Activated CD8-positive, alpha-beta memory T cell treated with anti-CD3 and anti-CD28 coated beads, Interleukin-2, amount 50 U/mL, for 24 hours (primary cell): ENCODE measurements around the gene MED13.
"Not testable (repeated sequence)": the region's sequence is repeated elsewhere in the genome, so short reads cannot be mapped to it uniquely, and the experiment has no call there.

Source experiments
- DNase-seq: peaks from one replicate; pipeline ENCODE4 v3.0.0-alpha.2; 2020; ENCODE audit errors: extremely low read depth

MED13 gene

DNA sequence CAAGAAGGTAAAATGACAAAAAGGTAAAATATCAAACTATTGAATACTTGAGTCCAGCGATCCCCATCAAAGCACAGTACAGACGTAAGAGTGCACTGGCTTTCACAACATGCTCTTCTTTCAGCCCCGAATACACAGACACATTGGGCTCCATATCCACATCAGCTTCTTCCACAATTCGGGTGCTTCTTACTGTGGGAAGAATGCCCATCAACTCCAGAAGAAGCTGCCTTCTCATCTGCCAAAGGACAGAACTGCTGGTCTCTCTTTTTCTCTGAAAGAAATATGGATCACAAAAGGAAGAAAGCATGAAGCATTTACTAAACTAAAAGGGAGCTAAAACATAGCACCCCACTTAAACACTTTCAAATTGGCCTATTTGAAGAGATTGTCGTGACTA is 157.7 kb downstream of the MED13 start:
- DNase-seq: no peak

DNA sequence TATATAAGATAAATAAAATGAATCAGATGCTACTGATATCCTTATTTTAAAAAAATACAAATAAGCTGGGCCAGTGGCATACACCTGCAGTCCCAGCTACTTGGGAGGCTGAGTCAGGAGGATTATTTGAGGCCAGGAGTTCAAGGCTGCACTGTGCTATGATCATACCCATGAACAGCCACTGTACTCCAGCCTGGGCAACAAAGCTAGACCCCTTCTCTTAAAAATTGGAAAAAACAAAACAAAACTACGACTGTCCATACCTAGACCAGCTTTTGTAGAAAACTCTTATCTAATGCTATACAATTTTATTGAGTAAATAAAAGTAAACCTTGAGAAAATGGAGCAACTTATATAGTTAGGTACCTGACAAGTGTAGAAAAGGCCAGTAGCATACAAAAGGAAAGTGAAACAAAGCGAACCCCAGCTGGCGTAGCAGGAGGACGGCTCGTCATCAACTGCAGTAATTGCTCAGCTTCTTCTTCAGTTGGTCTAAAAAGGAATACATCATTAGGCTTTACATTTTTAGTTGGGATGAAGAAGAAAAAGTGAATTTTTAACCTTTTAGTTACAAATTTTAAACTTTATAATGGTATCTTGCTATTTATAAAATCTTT is 160.9 kb downstream of the MED13 start:
- no peak for DNase-seq

DNA sequence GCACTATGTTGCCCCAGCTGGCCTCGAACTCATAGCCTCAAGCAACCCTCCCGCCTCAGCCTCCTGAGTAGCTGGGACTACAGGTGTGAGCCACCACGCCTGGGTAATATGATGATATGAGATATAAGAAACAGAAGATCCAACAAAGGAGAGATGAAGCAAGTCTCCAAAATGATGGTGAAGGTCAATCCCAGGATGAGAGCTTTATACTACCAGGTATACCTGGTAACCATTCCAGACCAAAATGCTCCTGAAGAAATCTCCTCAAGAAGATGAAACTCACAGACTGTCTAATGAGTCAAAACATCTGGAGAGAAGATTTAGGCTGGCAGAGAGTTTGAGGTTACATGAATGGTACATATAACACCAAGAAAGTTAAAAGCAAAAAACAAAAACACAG is 161.8 kb downstream of the MED13 start:
- no peak for DNase-seq

DNA sequence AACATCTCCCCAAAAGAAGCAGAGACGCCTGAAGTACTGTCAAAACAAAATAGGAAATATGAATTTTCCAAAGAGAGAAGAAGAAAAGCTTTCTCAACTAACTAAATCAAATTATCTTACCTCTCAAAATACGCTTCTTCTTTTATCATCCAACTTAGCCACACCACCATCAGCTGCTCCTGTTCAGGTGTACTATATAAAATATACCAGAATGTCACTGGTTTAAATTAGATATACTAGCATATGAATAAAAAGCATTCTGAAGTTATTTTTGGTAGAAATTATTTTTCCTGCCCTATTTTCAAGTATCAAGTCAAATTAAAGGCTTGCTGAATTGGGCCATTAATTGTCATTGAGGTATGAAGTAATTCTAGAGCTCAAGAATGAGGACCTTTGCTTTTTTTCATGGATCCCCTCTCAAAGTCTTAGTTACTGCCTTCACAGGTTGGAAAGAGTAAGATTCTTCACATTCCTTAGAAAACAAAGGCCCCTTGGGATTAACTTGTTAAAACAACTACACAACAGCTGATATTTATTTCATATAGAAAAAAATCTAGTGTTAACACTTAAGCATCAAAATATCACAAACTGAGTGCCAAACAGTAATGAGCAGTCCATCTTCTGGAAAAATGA is 167.4 kb downstream of the MED13 start:
- DNase-seq: no peak

DNA sequence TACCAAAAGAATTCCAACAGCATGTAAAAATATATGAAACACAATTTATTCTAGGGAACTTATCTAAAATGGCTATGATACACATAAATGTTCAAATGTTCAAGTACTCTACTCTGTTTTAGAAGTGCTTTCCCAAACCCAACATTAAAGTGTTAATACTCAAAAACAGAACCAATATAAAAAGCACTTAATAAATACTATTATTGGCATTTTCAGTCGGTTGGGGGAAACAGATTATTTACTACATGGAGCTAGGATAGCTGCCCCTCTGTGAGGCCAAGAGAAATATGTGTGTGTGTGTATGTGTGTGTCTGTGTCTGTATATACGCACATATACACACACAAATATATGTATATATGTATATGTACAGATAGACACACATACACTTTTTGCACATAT is 169.7 kb downstream of the MED13 start:
- no peak for DNase-seq

DNA sequence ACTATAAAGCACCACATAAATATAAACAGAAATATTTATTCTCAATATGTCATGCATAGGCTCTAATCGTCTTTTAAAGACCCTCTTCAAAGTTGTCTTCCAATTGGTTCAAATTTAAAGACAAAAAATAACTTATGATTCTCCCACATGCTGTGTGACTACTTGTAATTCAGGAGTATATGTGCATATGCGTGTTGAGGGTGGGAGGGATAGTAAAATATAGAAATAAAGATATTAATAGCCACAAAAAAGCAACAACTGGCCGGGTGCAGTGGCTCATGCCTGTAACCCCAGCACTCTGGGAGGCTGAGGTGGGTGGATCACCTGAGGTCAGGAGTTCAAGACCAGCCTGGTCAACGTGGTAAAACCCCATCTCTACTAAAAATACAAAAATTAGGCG is 170.8 kb downstream of the MED13 start:
- DNase-seq: not testable (repeated sequence)
